GM23338 (cell line): ENCODE measurements around the gene TMEM106C. TPM values are rescaled to one million over a fixed set of nuclear protein-coding genes. Genes with fewer than 3 reads are reported as not detected.

Experiments
- ATAC-seq: fragments of 200-7000 bp; cut with Tn5 transposase; 3 replicates; pipeline ENCODE4 v1.9.1; 2020
- DNase-seq: peaks from one replicate; pipeline ENCODE4 v3.0.0-alpha.2; 2015; ENCODE audit warnings: low spot score
- H2AFZ ChIP-seq: fragments of 200-600 bp; sonication (generic); 2 replicates; pipeline ENCODE4 v1.8.0; 2016; ENCODE audit warnings: antibody characterized with exemption, mild to moderate bottlenecking, moderate library complexity
- H3F3A ChIP-seq: fragments of 200-600 bp; sonication (generic); replicated peaks from 2 replicates; pipeline ENCODE4 v1.8.0; 2017; ENCODE audit warnings: antibody characterized with exemption, mixed run types, low read depth
- H3K27ac ChIP-seq: fragments of 200-600 bp; sonication (generic); 2 replicates; pipeline ENCODE4 v1.6.1; 2016; ENCODE audit warnings: low read depth
- H3K27me3 ChIP-seq: fragments of 200-600 bp; sonication (generic); 2 replicates; pipeline ENCODE4 v1.8.0; 2016; ENCODE audit warnings: mild to moderate bottlenecking, mixed run types, moderate library complexity; ENCODE audit not compliant: insufficient read depth
- H3K36me3 ChIP-seq: fragments of 200-600 bp; sonication (generic); 2 replicates; pipeline ENCODE4 v1.8.0; 2016; ENCODE audit warnings: mild to moderate bottlenecking; ENCODE audit not compliant: insufficient read depth
- H3K4me1 ChIP-seq: fragments of 200-600 bp; sonication (generic); 2 replicates; pipeline ENCODE4 v1.8.0; 2016; ENCODE audit warnings: mild to moderate bottlenecking, moderate library complexity; ENCODE audit not compliant: insufficient read depth
- H3K4me2 ChIP-seq: fragments of 200-600 bp; sonication (generic); 2 replicates; pipeline ENCODE4 v1.7.1; 2017; ENCODE audit warnings: mixed run types
- H3K4me3 ChIP-seq: fragments of 200-600 bp; sonication (generic); 2 replicates; pipeline ENCODE4 v1.6.1; 2016; ENCODE audit warnings: mixed run types
- H3K79me2 ChIP-seq: fragments of 200-600 bp; sonication (generic); replicated peaks from 2 replicates; pipeline ENCODE4 v1.8.0; 2017; ENCODE audit warnings: mild to moderate bottlenecking; ENCODE audit not compliant: insufficient read depth
- H3K9me2 ChIP-seq: fragments of 200-600 bp; sonication (generic); 2 replicates; pipeline ENCODE4 v1.8.0; 2017; ENCODE audit not compliant: insufficient read depth
- H4K20me1 ChIP-seq: fragments of 200-600 bp; sonication (generic); replicated peaks from 2 replicates; pipeline ENCODE4 v1.8.0; 2017; ENCODE audit warnings: mild to moderate bottlenecking; ENCODE audit not compliant: insufficient read depth
- H3K27ac Mint-ChIP-seq: 2 replicates; pipeline ENCODE4 v1.8.0; 2020; ENCODE audit warnings: inconsistent platforms, mild to moderate bottlenecking, moderate library complexity, mixed read lengths
- H3K27me3 Mint-ChIP-seq: 3 replicates; pipeline ENCODE4 v1.8.0; 2022; ENCODE audit warnings: low read depth, mild to moderate bottlenecking, moderate library complexity, mixed read lengths, inconsistent platforms; ENCODE audit not compliant: insufficient read depth, poor library complexity
- H3K36me3 Mint-ChIP-seq: 3 replicates; pipeline ENCODE4 v1.8.0; 2021; ENCODE audit warnings: low read depth, mild to moderate bottlenecking, inconsistent platforms, moderate library complexity, mixed read lengths
- H3K4me1 Mint-ChIP-seq: 3 replicates; pipeline ENCODE4 v1.8.0; 2020; ENCODE audit warnings: mild to moderate bottlenecking, inconsistent platforms, mixed read lengths
- H3K4me3 Mint-ChIP-seq: 3 replicates; pipeline ENCODE4 v1.8.0; 2021; ENCODE audit warnings: moderate library complexity, mild to moderate bottlenecking, inconsistent platforms, mixed read lengths
- H3K9me3 Mint-ChIP-seq: 3 replicates; pipeline ENCODE4 v1.8.0; 2020; ENCODE audit warnings: moderate library complexity, mild to moderate bottlenecking, inconsistent platforms, mixed read lengths
- ETS1 ChIP-seq: IDR thresholded peaks from 2 replicates; pipeline ENCODE4 v1.6.1; 2016; ENCODE audit warnings: antibody characterized with exemption
- JUNB ChIP-seq: IDR thresholded peaks from one replicate; pipeline ENCODE4 v1.6.1; 2016; ENCODE audit warnings: antibody characterized with exemption; ENCODE audit not compliant: unreplicated experiment
- ZNF114 ChIP-seq: fragments of 250-450 bp; sonication (Bioruptor Pico); IDR thresholded peaks from 2 replicates; pipeline ENCODE4 v1.5.0; 2020; ENCODE audit warnings: mild to moderate bottlenecking, moderate library complexity
- ZNF462 ChIP-seq: fragments of 250-450 bp; sonication (Bioruptor Pico); IDR thresholded peaks from 2 replicates; pipeline ENCODE4 v1.5.0; 2020; ENCODE audit warnings: mild to moderate bottlenecking, moderate library complexity
- polyA plus RNA-seq: library from polyadenylated mRNA; unstranded; fragments of >200 nt; fragmentation: Nextera tagmentation; extraction: Ambion mirVana; gene quantifications from 2 replicates; pipeline ENCODE4 v1.2.1, GENCODE V29; 2016
- total RNA-seq: library from RNA; depleted of rRNA; stranded (reverse); fragments of >200 nt; shearing (Covaris generic); gene quantifications from 2 replicates; pipeline ENCODE4 v1.2.3, GENCODE V29; 2014
- TF ChIP-seq, protein P1 (sequence below), 2 experiments: fragments of 200-600 bp in 1 of 2; sonication (generic) in 1 of 2; conservative IDR thresholded peaks; 2 replicates each; pipeline versions ENCODE4 v1.5.1 to v1.6.1; 2016 to 2017; ENCODE audit warnings: antibody characterized with exemption in 2 of 2, low read depth in 2 of 2, mild to moderate bottlenecking in 2 of 2, moderate library complexity in 1 of 2
- TF ChIP-seq, protein P2 (sequence below): IDR thresholded peaks from one replicate; pipeline ENCODE4 v1.6.1; 2018; ENCODE audit warnings: antibody characterized with exemption; ENCODE audit not compliant: unreplicated experiment

TMEM106C gene
- total and polyA plus RNA-seq, 2 experiments from 2014 or later: 43.5 to 83.7 TPM

- peaks cover 2% of the 10 kb centered on the region; the same call in 2 of the 3 replicates for H3K9me3 Mint-ChIP-seq
- no peak overlapping the region for H3K27ac ChIP-seq
- H3K9me2 ChIP-seq: no peaks in the 10 kb centered on the region
- peaks cover 26% of the 10 kb centered on the region for H4K20me1 ChIP-seq
- no peak overlapping the region for H3K27ac Mint-ChIP-seq
- ATAC-seq: no peak
- peaks cover 6% of the 10 kb centered on the region for H3K4me1 Mint-ChIP-seq
- peaks cover 100% of the 10 kb centered on the region for H3K27me3 ChIP-seq
- H3K4me3 ChIP-seq: no peak overlapping the region
- H3K79me2 ChIP-seq: no peaks in the 10 kb centered on the region
- no peak overlapping the region for H2AFZ ChIP-seq
- H3K36me3 Mint-ChIP-seq: no peaks in the 10 kb centered on the region; the same call in 2 of the 3 replicates
- no peak overlapping the region for H3K4me3 Mint-ChIP-seq
- no peak for DNase-seq
- TF ChIP-seq, protein P1, sequence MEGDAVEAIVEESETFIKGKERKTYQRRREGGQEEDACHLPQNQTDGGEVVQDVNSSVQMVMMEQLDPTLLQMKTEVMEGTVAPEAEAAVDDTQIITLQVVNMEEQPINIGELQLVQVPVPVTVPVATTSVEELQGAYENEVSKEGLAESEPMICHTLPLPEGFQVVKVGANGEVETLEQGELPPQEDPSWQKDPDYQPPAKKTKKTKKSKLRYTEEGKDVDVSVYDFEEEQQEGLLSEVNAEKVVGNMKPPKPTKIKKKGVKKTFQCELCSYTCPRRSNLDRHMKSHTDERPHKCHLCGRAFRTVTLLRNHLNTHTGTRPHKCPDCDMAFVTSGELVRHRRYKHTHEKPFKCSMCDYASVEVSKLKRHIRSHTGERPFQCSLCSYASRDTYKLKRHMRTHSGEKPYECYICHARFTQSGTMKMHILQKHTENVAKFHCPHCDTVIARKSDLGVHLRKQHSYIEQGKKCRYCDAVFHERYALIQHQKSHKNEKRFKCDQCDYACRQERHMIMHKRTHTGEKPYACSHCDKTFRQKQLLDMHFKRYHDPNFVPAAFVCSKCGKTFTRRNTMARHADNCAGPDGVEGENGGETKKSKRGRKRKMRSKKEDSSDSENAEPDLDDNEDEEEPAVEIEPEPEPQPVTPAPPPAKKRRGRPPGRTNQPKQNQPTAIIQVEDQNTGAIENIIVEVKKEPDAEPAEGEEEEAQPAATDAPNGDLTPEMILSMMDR (conservative IDR thresholded peaks at IDR 0.05; ENCODE audit: low read depth in 2 of 2): peak in 1 of 2 experiments; percentile 42; a peak in 3 of 4 replicates
- no peak for TF ChIP-seq ETS1
- no peaks in the 10 kb centered on the region; the same call in 1 of the 2 replicates for H3K36me3 ChIP-seq
- peaks cover 99% of the 10 kb centered on the region for H3K27me3 Mint-ChIP-seq
- no peak overlapping the region for H3K4me2 ChIP-seq
- H3F3A ChIP-seq: peaks cover 1% of the 10 kb centered on the region; the same call in 1 of the 2 replicates
- H3K4me1 ChIP-seq: peaks cover 14% of the 10 kb centered on the region
Observed at GRCh38 chr12:48008950-48009349, 45.6 kb downstream of the TMEM106C start.

DNA sequence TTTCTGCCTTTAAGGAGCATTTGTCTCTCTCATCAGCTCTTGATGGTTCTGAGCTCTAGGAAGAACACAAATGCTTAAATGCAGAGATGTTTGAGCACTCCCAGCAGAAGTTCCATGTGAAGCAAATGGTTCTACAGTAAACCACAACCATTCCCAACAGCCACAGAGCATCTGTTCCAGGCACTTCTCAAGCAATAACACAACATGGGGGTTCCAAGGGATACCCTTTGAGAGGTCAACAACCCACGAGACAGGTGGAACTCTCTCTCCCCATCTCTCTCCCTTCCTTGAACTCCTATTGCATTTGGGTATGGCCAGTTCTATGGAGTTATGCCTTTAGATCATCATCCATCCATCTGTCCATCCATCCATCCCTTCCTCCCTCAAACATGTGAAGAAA is 46.1 kb downstream of the TMEM106C start:
- no peaks in the 10 kb centered on the region; the same call in 2 of the 3 replicates for H3K36me3 Mint-ChIP-seq
- H3F3A ChIP-seq: no peaks in the 10 kb centered on the region; the same call in 1 of the 2 replicates
- H3K9me2 ChIP-seq: no peaks in the 10 kb centered on the region
- H3K4me1 Mint-ChIP-seq: peaks cover 6% of the 10 kb centered on the region
- no peak overlapping the region for H3K4me3 ChIP-seq
- no peaks in the 10 kb centered on the region for H3K79me2 ChIP-seq
- no peak overlapping the region for H2AFZ ChIP-seq
- H3K4me3 Mint-ChIP-seq: no peak overlapping the region
- H3K27me3 ChIP-seq: peaks cover 100% of the 10 kb centered on the region
- no peak overlapping the region for H3K4me2 ChIP-seq
- no peaks in the 10 kb centered on the region; the same call in 1 of the 2 replicates for H3K36me3 ChIP-seq
- DNase-seq (no peak), ATAC-seq (no peak)
- peaks cover 13% of the 10 kb centered on the region for H3K4me1 ChIP-seq
- H3K27me3 Mint-ChIP-seq: peaks cover 100% of the 10 kb centered on the region
- H3K27ac ChIP-seq: no peak overlapping the region
- H4K20me1 ChIP-seq: peaks cover 26% of the 10 kb centered on the region
- H3K9me3 Mint-ChIP-seq: peaks cover 2% of the 10 kb centered on the region; the same call in 2 of the 3 replicates
- H3K27ac Mint-ChIP-seq: no peak overlapping the region
- no peak for TF ChIP-seq ETS1
- no peak for TF ChIP-seq JUNB
- TF ChIP-seq, protein P2, sequence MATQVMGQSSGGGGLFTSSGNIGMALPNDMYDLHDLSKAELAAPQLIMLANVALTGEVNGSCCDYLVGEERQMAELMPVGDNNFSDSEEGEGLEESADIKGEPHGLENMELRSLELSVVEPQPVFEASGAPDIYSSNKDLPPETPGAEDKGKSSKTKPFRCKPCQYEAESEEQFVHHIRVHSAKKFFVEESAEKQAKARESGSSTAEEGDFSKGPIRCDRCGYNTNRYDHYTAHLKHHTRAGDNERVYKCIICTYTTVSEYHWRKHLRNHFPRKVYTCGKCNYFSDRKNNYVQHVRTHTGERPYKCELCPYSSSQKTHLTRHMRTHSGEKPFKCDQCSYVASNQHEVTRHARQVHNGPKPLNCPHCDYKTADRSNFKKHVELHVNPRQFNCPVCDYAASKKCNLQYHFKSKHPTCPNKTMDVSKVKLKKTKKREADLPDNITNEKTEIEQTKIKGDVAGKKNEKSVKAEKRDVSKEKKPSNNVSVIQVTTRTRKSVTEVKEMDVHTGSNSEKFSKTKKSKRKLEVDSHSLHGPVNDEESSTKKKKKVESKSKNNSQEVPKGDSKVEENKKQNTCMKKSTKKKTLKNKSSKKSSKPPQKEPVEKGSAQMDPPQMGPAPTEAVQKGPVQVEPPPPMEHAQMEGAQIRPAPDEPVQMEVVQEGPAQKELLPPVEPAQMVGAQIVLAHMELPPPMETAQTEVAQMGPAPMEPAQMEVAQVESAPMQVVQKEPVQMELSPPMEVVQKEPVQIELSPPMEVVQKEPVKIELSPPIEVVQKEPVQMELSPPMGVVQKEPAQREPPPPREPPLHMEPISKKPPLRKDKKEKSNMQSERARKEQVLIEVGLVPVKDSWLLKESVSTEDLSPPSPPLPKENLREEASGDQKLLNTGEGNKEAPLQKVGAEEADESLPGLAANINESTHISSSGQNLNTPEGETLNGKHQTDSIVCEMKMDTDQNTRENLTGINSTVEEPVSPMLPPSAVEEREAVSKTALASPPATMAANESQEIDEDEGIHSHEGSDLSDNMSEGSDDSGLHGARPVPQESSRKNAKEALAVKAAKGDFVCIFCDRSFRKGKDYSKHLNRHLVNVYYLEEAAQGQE: no peak
- no peak for TF ChIP-seq ZNF114
- TF ChIP-seq ZNF462 (CRISPR knock-in tag): no peak
